Stomach (tissue), 9 donors: ENCODE data around the gene IGF1R. TPM values are rescaled to one million over a fixed set of nuclear protein-coding genes. Genes with fewer than 3 reads are reported as not detected.

Experiments
- DNase-seq, 2 donors: peaks; one replicate each; pipeline versions ENCODE4 v3.0.0 to v3.0.0-alpha.2; 2013 to 2019
- H3K27ac ChIP-seq, 5 donors: fragments of 200-600 bp in 4 of 5; sonication (generic) in 4 of 5; one replicate each; pipeline ENCODE4 v1.5.1; 2013 to 2019; ENCODE audit warnings: mild to moderate bottlenecking in 1 of 5, moderate library complexity in 1 of 5
- H3K27me3 ChIP-seq, 3 donors: fragments of 200-600 bp; sonication (generic); one replicate each; pipeline ENCODE4 v1.5.1; 2017 to 2019; ENCODE audit warnings: mixed run types in 1 of 3
- H3K36me3 ChIP-seq, 4 donors: fragments of 200-600 bp; sonication (generic); 1 replicate in 3 of 4; 2 replicates in 1 of 4; pipeline ENCODE4 v1.5.1; 2016 to 2019
- H3K4me1 ChIP-seq, 4 donors: fragments of 200-600 bp; sonication (generic); one replicate each; pipeline ENCODE4 v1.5.1; 2016 to 2019
- H3K4me3 ChIP-seq, 4 donors: fragments of 200-600 bp; sonication (generic) in 3 of 4; one replicate each; pipeline ENCODE4 v1.5.1; 2016 to 2019; ENCODE audit warnings: mild to moderate bottlenecking in 1 of 4
- H3K9me3 ChIP-seq, 4 donors: fragments of 200-600 bp; sonication (generic); one replicate each; pipeline ENCODE4 v1.5.1; 2016 to 2019
- CTCF ChIP-seq, 7 experiments: fragments of 450-650 bp in 4 of 7; fragments of 200-600 bp in 3 of 7; sonication (generic) in 3 of 7; IDR thresholded peaks; one replicate each; pipeline ENCODE4 v1.5.1; 2016 to 2019; ENCODE audit warnings: antibody characterized with exemption in 7 of 7, control low read depth in 2 of 7, mild to moderate bottlenecking in 1 of 7
- EP300 ChIP-seq: sonication (generic); formaldehyde crosslinking; IDR thresholded peaks from one replicate; pipeline ENCODE4 v1.6.1; 2017; ENCODE audit warnings: antibody characterized with exemption
- POLR2A ChIP-seq, 4 donors: fragments of 450-650 bp; IDR thresholded peaks; one replicate each; pipeline ENCODE4 v1.6.1; 2016; ENCODE audit warnings: antibody characterized with exemption in 4 of 4, control low read depth in 2 of 4, mild to moderate bottlenecking in 1 of 4, moderate library complexity in 1 of 4
- POLR2AphosphoS5 ChIP-seq, 3 donors: sonication (generic); formaldehyde crosslinking; IDR thresholded peaks; one replicate each; pipeline ENCODE4 v1.6.1; 2016; ENCODE audit warnings: antibody characterized with exemption in 3 of 3
- WGBS, 5 donors: extraction: QIAGEN DNeasy Blood & Tissue Kit in 3 of 5; methylation state at CpG; one replicate each; pipeline versions ENCODE4 v1.1.5 to v1.1.7; 2013 to 2018; 5-methylcytosine and 5-hydroxymethylcytosine counted together
- intact Hi-C: fragments of 100-400 bp; cut with DNase I; formaldehyde crosslinking; loops from one replicate; pipeline ENCODE4 v1.15.1; 2023; ENCODE audit warnings: low total_unique reads
- polyA plus RNA-seq, 3 donors: library from polyadenylated mRNA; stranded (reverse); fragments of 200-250 nt; gene quantifications; one replicate each; pipeline ENCODE4 v1.2.3, GENCODE V29; 2013
- total RNA-seq, 5 donors: library from RNA; depleted of rRNA; stranded (reverse); fragments of >200 nt; gene quantifications; one replicate each; pipeline versions ENCODE4 v1.1.0 to v1.2.3, GENCODE V29; 2014 to 2016
- donor health status: healthy with polysubstance abuse.
- donor health status: Bipolar disorder and iron deficiency.
- donor health status: healthy.

IGF1R gene
- total and polyA plus RNA-seq, 8 donors: 2.3 to 131 (median 42.8) TPM

- Histone ChIP-seq H3K4me3 (no peak overlapping the region), H3K4me1 (no peaks in the 10 kb centered on the region), H3K27me3 (no peaks in the 10 kb centered on the region), H3K9me3 (no peaks in the 10 kb centered on the region), H3K27ac (no peak overlapping the region), H3K36me3 (peaks cover 0 to 2% (median 0%) of the 10 kb centered on the region in 4 donors)
- intact Hi-C loops: no loop called here
- no peak for DNase-seq
- TF ChIP-seq POLR2A (IDR thresholded peaks at IDR 0.05) (no peak), POLR2AphosphoS5 (IDR thresholded peaks at IDR 0.05) (no peak), CTCF (IDR thresholded peaks at IDR 0.05) (no peak), EP300 (no peak)
- WGBS, 5 donors: 90 to 96% (median 93%) methylated on average over 8 to 10 of the region's 10 CpGs
Observed at GRCh38 chr15:98968576-98968975, 320.2 kb downstream of the IGF1R start.

- H3K4me1 ChIP-seq: no peaks in the 10 kb centered on the region
- H3K9me3 ChIP-seq: no peaks in the 10 kb centered on the region
- no peak overlapping the region for H3K4me3 ChIP-seq
- 90 to 94% (median 92%) methylated on average over 23 to 29 of the region's 29 CpGs for WGBS, 5 donors
- H3K36me3 ChIP-seq: no peaks in the 10 kb centered on the region
- DNase-seq: no peak
- intact Hi-C loops: no loop called here
- H3K27ac ChIP-seq: no peak overlapping the region
- H3K27me3 ChIP-seq: no peaks in the 10 kb centered on the region
- TF ChIP-seq POLR2AphosphoS5 (IDR thresholded peaks at IDR 0.05) (no peak), CTCF (IDR thresholded peaks at IDR 0.05) (no peak)
Observed at GRCh38 chr15:98969126-98969735, 320.9 kb downstream of the IGF1R start.

GRCh38 chr15:98970799-98971198 is 322.5 kb downstream of the IGF1R start:
- Histone ChIP-seq H3K36me3 (no peaks in the 10 kb centered on the region), H3K4me3 (no peak overlapping the region), H3K4me1 (no peaks in the 10 kb centered on the region), H3K27me3 (no peaks in the 10 kb centered on the region), H3K9me3 (no peaks in the 10 kb centered on the region), H3K27ac (no peak overlapping the region)
- intact Hi-C loops: no loop called here
- 95 to 97% (median 96%) methylated on average over 6 to 8 of the region's 8 CpGs for WGBS, 5 donors
- DNase-seq: no peak
- TF ChIP-seq POLR2A (IDR thresholded peaks at IDR 0.05): no peak
- TF ChIP-seq EP300: no peak
- no peak for TF ChIP-seq POLR2AphosphoS5 (IDR thresholded peaks at IDR 0.05)
- no peak for TF ChIP-seq CTCF (IDR thresholded peaks at IDR 0.05)

GRCh38 chr15:98976500-98976899 is 328.2 kb downstream of the IGF1R start:
- TF ChIP-seq POLR2A (IDR thresholded peaks at IDR 0.05) (no peak), CTCF (IDR thresholded peaks at IDR 0.05) (no peak), POLR2AphosphoS5 (IDR thresholded peaks at IDR 0.05) (no peak), EP300 (no peak)
- intact Hi-C loops: no loop called here
- Histone ChIP-seq H3K27me3 (no peaks in the 10 kb centered on the region), H3K36me3 (no peaks in the 10 kb centered on the region), H3K27ac (no peak overlapping the region), H3K4me3 (no peak overlapping the region), H3K4me1 (no peaks in the 10 kb centered on the region), H3K9me3 (no peaks in the 10 kb centered on the region)
- no peak for DNase-seq
- WGBS, 5 donors: 92 to 98% (median 96%) methylated on average over 1 of the region's 1 CpG
